HS-27A (cell line): ENCODE measurements around the gene ADGRD1.
"Not testable (repeated sequence)": the region's sequence is repeated elsewhere in the genome, so short reads cannot be mapped to it uniquely, and the experiment has no call there.

Experiments
- DNase-seq: peaks from one replicate; pipeline ENCODE4 v3.0.0-alpha.2; 2012; ENCODE audit warnings: low read depth, missing footprints

The ADGRD1 gene

GRCh38 chr12:130953771-130954543 is at the start of gene ADGRD1:
ADGRD1 (plus strand) TSS chr12:130953907; CDS start chr12:130954466, 559 bp downstream.
- DNase-seq: no peak

GRCh38 chr12:130904064-130904463 is 49.6 kb upstream of the ADGRD1 start:
- no peak for DNase-seq

DNA sequence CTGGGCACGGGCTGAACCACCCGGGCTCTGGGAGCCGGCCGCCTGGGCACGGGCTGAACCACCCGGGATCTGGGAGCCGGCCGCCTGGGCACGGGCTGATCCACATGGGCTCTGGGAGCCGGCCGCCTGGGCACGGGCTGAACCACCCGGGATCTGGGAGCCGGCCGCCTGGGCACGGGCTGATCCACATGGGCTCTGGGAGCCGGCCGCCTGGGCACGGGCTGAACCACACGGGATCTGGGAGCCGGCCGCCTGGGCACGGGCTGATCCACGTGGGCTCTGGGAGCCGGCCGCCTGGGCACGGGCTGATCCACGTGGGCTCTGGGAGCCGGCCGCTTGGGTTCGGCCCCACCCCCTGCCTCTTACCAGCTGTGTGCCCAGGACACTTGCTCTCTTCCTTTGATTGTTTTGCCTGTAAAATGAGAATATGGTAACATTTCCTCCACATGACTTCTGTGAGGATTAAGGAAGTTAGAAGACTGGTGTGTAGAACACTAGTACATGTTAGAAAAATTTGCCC is 48.7 kb upstream of the ADGRD1 start:
- DNase-seq: not testable (repeated sequence)

- DNase-seq: no peak
These were observed 44.6 kb upstream of the ADGRD1 start for GRCh38 chr12:130909111-130909510.

DNA sequence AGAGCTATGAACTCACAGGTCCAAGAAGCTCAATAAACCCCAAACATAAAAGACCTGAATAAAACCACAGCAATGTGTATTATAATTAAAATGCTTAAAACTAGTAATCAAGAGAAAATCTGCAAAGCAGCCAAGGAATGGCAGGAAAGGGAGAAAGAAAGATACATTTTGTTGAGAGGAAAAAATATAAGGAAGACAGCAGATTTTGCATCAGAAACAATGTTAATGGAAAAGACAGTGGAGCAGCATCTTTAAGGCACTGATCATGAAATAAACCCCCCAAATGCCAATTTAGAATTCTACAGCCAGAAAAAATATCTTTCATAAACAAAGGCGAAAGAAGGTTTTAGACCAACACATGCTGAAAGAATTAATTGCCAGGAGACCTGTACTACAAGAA is 42.5 kb upstream of the ADGRD1 start:
- DNase-seq: no peak

GRCh38 chr12:130911933-130912332 is 41.8 kb upstream of the ADGRD1 start:
- DNase-seq: no peak

DNA sequence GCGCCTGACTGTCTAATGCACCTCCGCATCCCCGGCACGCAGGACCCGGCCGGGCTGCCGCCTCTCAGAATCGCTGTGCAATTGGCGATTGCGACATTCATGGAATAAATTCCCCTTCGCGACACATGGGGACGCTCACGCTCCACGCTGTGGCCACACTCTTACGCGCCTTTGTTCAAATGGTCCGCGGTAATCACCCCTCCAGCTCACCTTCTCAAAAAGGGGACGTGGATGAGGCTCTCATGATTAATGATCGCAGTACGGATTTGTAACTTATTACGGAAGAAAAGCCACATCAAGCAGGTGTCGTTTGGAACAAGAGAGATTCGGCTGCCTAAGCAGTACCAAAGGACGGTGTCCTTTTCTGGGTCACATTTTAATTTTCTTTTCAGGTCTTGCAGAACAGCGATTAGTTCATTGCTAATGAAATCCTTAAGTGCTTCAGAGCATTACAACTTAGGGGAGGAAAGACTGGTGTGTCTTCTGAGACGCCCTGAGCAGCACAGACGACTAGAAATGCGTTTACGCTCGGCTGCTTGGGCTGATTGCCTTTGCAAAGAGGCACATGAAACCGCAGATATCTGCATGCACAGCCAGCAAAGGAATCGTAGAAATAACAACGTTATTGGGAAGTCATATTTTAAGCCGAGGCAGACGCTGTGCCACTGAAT is 37.3 kb upstream of the ADGRD1 start:
- DNase-seq: no peak

- no peak for DNase-seq
These were observed 36.1 kb upstream of the ADGRD1 start for GRCh38 chr12:130917607-130918006.

GRCh38 chr12:130919086-130919485 is 34.6 kb upstream of the ADGRD1 start:
- no peak for DNase-seq

GRCh38 chr12:130920119-130920703 is 33.5 kb upstream of the ADGRD1 start:
- no peak for DNase-seq

GRCh38 chr12:130920723-130921381 is 32.9 kb upstream of the ADGRD1 start:
- DNase-seq: no peak

GRCh38 chr12:130922511-130922953 is 31.2 kb upstream of the ADGRD1 start:
- no peak for DNase-seq

DNA sequence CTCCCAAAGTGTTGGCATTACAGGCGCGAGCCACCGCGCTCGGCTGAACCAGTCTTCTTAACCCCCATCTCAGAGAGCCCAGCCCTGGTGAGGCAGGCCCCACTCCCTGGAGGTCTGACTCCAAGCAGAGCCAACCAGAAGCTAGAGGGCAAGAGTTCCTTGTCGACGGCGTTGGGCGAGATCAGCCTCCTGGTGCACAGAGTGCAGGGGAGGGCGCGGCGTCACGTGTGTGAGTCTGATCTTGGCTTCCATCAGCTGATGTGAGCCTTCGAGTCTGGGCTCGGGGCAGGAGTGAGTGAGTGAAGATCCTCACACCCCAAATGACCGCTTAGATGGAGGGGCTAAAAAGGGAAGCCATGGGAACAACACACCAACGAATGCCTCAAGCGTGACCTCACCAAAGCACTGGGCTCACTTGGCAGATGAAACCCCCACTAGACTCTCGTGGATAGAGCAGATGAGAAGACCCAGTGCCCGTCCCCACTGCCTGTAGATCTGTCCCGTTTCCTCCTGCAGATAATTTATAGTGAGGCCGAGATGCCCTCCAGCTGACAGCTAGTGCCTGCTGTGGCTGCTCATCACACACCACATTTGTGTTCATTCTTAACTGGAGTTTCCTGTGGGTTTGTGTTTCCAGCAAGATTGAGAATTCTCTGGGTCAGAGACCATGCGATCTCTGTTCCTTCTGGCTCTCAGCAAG is 28.6 kb upstream of the ADGRD1 start:
- DNase-seq: no peak

GRCh38 chr12:130925666-130926015 is 28.1 kb upstream of the ADGRD1 start:
- no peak for DNase-seq

DNA sequence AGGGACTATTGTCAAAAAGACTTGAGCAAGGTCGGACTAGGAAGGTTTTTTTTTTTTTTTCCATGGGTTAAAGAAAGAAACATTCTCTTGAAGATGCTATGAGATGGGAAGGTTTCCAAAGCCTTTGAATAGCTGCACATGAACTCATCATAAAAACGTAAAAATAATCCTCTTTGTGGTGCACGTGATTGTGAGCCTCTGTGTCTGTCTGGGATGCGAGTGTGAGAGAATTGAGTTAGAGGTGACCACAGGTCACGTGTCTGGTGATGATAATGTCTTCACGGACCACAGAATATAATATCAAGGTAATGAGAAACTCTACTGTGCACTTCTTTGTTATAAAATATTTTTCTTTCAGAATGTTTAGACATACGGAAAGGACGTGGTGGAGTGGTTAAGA is 24.3 kb upstream of the ADGRD1 start:
- no peak for DNase-seq

DNA sequence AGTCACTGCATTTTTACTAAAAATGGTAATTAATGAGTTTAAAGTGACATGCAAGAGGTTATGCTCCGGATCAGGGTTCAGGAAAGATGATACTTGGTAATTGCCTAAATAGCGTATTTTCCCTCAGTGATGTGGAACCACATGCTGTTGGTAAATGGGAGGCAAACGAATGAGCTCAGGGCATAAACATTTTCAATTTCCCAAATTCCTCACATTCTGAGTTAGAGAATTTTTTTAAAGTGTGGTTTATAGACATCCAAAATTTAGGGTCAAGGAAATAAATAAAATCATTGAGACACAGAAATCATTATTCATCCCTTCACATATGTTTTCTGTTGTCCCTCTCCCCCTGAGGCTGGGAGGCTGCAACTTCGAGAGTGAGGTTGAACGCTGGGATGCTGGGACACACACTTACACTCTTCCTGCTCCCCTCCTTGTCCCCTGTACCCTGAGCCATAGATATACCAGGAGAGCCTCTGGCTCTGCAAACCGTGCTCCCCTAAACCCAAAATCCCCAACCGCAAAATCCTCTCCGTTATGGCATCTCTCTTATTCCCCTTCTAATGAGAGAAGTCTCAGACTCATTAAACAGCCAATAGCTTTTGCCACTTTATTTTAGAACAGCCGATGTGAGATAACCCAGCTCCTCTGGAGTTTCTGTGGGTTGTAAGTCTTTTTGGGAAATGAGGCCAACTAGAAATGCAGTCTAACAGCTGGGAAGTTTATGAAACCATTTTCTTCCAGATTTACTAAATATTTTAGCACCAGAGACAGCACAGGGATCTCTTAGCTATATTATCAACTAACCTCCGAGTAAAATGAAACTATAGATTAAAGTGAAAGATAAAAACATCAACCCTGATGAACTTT is 21.4 kb upstream of the ADGRD1 start:
- no peak for DNase-seq

GRCh38 chr12:130933269-130933995 is 20.3 kb upstream of the ADGRD1 start:
- DNase-seq: no peak

GRCh38 chr12:130934753-130935152 is 19.0 kb upstream of the ADGRD1 start:
- no peak for DNase-seq

GRCh38 chr12:130936561-130936960 is 17.1 kb upstream of the ADGRD1 start:
- DNase-seq: no peak

DNA sequence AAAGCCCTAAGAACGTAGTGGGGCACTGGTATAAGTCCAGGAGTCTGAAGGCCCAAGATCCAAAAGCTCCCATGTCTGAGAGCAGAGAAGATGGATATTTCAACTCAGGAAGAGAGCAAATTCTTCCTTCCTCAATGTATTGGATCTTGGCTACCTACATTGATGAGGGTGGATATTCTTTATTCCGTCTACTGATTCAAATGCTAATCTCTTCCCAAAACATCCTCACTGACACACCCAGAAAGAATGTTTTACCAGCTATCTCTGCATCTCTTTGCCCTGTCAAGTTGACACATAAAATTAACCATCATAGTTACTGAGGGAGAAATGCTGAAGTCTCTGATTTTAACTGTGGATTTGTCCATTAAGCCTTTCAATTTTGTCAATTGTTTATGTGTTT is 16.6 kb upstream of the ADGRD1 start:
- DNase-seq: no peak
